Fibroblast of lung (primary cell): ENCODE measurements around the gene TNRC6C. TPM values are rescaled to one million over a fixed set of nuclear protein-coding genes. Genes with fewer than 3 reads are reported as not detected.

Experiments
- DNase-seq, 2 donors: peaks; one replicate each; pipeline versions ENCODE4 v3.0.0 to v3.0.0-alpha.2; 2010; ENCODE audit warnings: low read depth in 2 of 2
- H2AFZ ChIP-seq: 2 replicates; pipeline ENCODE4 v1.5.1; 2012; ENCODE audit warnings: low read length, control low read depth, inconsistent platforms
- H3K27ac ChIP-seq: 2 replicates; pipeline ENCODE4 v1.5.1; 2011; ENCODE audit warnings: low read length, control low read depth; ENCODE audit not compliant: insufficient read depth
- H3K27me3 ChIP-seq: 2 replicates; pipeline ENCODE4 v1.5.1; 2011; ENCODE audit warnings: mild to moderate bottlenecking, low read length; ENCODE audit not compliant: control insufficient read depth, insufficient read depth
- H3K36me3 ChIP-seq: 2 replicates; pipeline ENCODE4 v1.5.1; 2011; ENCODE audit warnings: low read length; ENCODE audit not compliant: control insufficient read depth, insufficient read depth
- H3K4me1 ChIP-seq: 2 replicates; pipeline ENCODE4 v1.5.1; 2011; ENCODE audit warnings: low read length; ENCODE audit not compliant: control insufficient read depth, insufficient read depth; ENCODE audit errors: extremely low read depth
- H3K4me2 ChIP-seq: 2 replicates; pipeline ENCODE4 v1.5.1; 2011; ENCODE audit warnings: low read length, control low read depth; ENCODE audit not compliant: insufficient read depth; ENCODE audit errors: extremely low read depth
- H3K4me3 ChIP-seq, 4 experiments: fragments of 200-600 bp in 1 of 4; sonication (generic) in 1 of 4; replicated peaks in 1 of 4; 2 replicates each; pipeline ENCODE4 v1.5.1; 2011 to 2016; ENCODE audit warnings: low read length in 4 of 4, low read depth in 3 of 4, mild to moderate bottlenecking in 3 of 4, control low read depth in 2 of 4, inconsistent platforms in 1 of 4, mixed read lengths in 1 of 4; ENCODE audit not compliant: insufficient read depth in 1 of 4; ENCODE audit errors: control extremely low read depth in 1 of 4
- H3K79me2 ChIP-seq: 2 replicates; pipeline ENCODE4 v1.5.1; 2012; ENCODE audit warnings: mild to moderate bottlenecking, low read length, inconsistent platforms; ENCODE audit not compliant: control insufficient read depth, insufficient read depth
- H3K9ac ChIP-seq: 2 replicates; pipeline ENCODE4 v1.5.1; 2011; ENCODE audit warnings: mild to moderate bottlenecking, low read length, control low read depth; ENCODE audit not compliant: insufficient read depth
- H3K9me3 ChIP-seq: 2 replicates; pipeline ENCODE4 v1.5.1; 2012; ENCODE audit warnings: low read depth, low read length; ENCODE audit not compliant: control insufficient read depth, insufficient read depth
- H4K20me1 ChIP-seq: 2 replicates; pipeline ENCODE4 v1.5.1; 2011; ENCODE audit warnings: low read length; ENCODE audit not compliant: control insufficient read depth, insufficient read depth; ENCODE audit errors: extremely low read depth
- EZH2 ChIP-seq: IDR thresholded peaks from 2 replicates; pipeline ENCODE4 v1.5.1; 2012; ENCODE audit warnings: low read length, control low read depth, mild to moderate bottlenecking; ENCODE audit errors: missing control alignments
- polyA plus RNA-seq, 2 donors: library from polyadenylated mRNA; depleted of rRNA in 1 of 2; stranded (reverse) in 1 of 2; unstranded in 1 of 2; fragments of >200 nt; gene quantifications; 2 replicates each; pipeline ENCODE4 v1.2.1, GENCODE V29; 2011 to 2012; ENCODE audit warnings: missing spikeins in 1 of 2
- total RNA-seq: library from RNA; depleted of rRNA; stranded (reverse); fragments of >200 nt; gene quantifications from 2 replicates; pipeline ENCODE4 v1.2.1, GENCODE V29; 2014
- TF ChIP-seq, protein P1 (sequence below), 2 donors: IDR thresholded peaks in 1 of 2; conservative IDR thresholded peaks in 1 of 2; 1 replicate in 1 of 2; 2 replicates in 1 of 2; pipeline ENCODE4 v1.5.1; 2011 to 2012; ENCODE audit warnings: low read length in 2 of 2, control low read depth in 1 of 2, inconsistent platforms in 1 of 2, low read depth in 1 of 2, mild to moderate bottlenecking in 1 of 2

TNRC6C gene
- total and polyA plus RNA-seq, 2 donors (not counting 1 experiment from before 2014, with no cell fraction given) = 2.1 to 4.6 TPM

- Histone ChIP-seq H3K27me3 (no peaks in the 10 kb centered on the region), H3K27ac (peak overlapping the region; percentile 89)
- peak; percentile 16 to 55 for DNase-seq
Measured at GRCh38 chr17:78041386-78042179, 83.1 kb downstream of the TNRC6C start.

GRCh38 chr17:78042542-78042941 is 84.0 kb downstream of the TNRC6C start:
- no peak overlapping the region for H3K9ac ChIP-seq
- no peak overlapping the region for H3K4me3 ChIP-seq
- H3K27me3 ChIP-seq = no peaks in the 10 kb centered on the region
- H3K4me1 ChIP-seq = no peaks in the 10 kb centered on the region
- H3K9me3 ChIP-seq = no peaks in the 10 kb centered on the region
- TF ChIP-seq EZH2 = no peak
- TF ChIP-seq, protein P1, sequence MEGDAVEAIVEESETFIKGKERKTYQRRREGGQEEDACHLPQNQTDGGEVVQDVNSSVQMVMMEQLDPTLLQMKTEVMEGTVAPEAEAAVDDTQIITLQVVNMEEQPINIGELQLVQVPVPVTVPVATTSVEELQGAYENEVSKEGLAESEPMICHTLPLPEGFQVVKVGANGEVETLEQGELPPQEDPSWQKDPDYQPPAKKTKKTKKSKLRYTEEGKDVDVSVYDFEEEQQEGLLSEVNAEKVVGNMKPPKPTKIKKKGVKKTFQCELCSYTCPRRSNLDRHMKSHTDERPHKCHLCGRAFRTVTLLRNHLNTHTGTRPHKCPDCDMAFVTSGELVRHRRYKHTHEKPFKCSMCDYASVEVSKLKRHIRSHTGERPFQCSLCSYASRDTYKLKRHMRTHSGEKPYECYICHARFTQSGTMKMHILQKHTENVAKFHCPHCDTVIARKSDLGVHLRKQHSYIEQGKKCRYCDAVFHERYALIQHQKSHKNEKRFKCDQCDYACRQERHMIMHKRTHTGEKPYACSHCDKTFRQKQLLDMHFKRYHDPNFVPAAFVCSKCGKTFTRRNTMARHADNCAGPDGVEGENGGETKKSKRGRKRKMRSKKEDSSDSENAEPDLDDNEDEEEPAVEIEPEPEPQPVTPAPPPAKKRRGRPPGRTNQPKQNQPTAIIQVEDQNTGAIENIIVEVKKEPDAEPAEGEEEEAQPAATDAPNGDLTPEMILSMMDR (conservative IDR thresholded peaks at IDR 0.05 in 1 of 2, IDR thresholded peaks at IDR 0.05 in 1 of 2; ENCODE audit: low read depth in 1 of 2, low read length in 2 of 2) = no peak
- H3K4me2 ChIP-seq = no peak overlapping the region
- H3K36me3 ChIP-seq = no peaks in the 10 kb centered on the region
- DNase-seq = no peak
- H2AFZ ChIP-seq = no peak overlapping the region
- H4K20me1 ChIP-seq = no peaks in the 10 kb centered on the region
- peaks cover 6% of the 10 kb centered on the region for H3K79me2 ChIP-seq
- no peak overlapping the region for H3K27ac ChIP-seq

More at GRCh38 chr17:78041386-78042179, 83.1 kb downstream of the TNRC6C start:
- Histone ChIP-seq H3K79me2 (peaks cover 6% of the 10 kb centered on the region), H3K4me2 (peak overlapping the region; percentile 94), H3K9me3 (no peaks in the 10 kb centered on the region), H3K9ac (peak overlapping the region; percentile 69), H2AFZ (peak overlapping the region; percentile 99), H3K36me3 (no peaks in the 10 kb centered on the region), H4K20me1 (no peaks in the 10 kb centered on the region), H3K4me1 (no peaks in the 10 kb centered on the region), H3K4me3 (peak overlapping the region; percentile 62 to 77 (median 68))
- TF ChIP-seq, protein P1 (conservative IDR thresholded peaks at IDR 0.05 in 1 of 2, IDR thresholded peaks at IDR 0.05 in 1 of 2; ENCODE audit: low read depth in 1 of 2, low read length in 2 of 2) = no peak

GRCh38 chr17:78043031-78043430 is 84.5 kb downstream of the TNRC6C start:
- Histone ChIP-seq H3K27ac (no peak overlapping the region), H2AFZ (no peak overlapping the region), H3K9ac (no peak overlapping the region), H3K4me2 (no peak overlapping the region), H3K27me3 (no peaks in the 10 kb centered on the region), H3K4me3 (no peak overlapping the region), H3K79me2 (peaks cover 6% of the 10 kb centered on the region), H3K4me1 (no peaks in the 10 kb centered on the region), H3K36me3 (no peaks in the 10 kb centered on the region), H4K20me1 (no peaks in the 10 kb centered on the region), H3K9me3 (no peaks in the 10 kb centered on the region)
- no peak for TF ChIP-seq EZH2
- TF ChIP-seq, protein P1 (conservative IDR thresholded peaks at IDR 0.05 in 1 of 2, IDR thresholded peaks at IDR 0.05 in 1 of 2; ENCODE audit: low read depth in 1 of 2, low read length in 2 of 2) = no peak
- no peak for DNase-seq
